ENCODE results near the gene IL2RA.

DNA sequence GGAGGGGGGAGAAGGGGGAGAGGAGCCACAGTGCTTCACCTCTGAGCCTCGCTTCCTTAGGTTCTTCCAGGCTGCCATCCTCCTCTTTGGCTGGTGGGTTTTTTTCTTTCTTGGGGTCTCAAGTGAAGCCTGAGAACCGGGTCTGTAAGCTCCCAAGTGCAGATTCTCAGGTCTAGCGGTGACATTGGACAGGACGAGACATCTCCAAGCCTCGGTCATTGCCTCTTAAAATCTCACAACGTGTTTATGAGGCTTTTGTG is 84.0 kb downstream of the IL2RA start:
- TF ChIP-seq, protein P1, sequence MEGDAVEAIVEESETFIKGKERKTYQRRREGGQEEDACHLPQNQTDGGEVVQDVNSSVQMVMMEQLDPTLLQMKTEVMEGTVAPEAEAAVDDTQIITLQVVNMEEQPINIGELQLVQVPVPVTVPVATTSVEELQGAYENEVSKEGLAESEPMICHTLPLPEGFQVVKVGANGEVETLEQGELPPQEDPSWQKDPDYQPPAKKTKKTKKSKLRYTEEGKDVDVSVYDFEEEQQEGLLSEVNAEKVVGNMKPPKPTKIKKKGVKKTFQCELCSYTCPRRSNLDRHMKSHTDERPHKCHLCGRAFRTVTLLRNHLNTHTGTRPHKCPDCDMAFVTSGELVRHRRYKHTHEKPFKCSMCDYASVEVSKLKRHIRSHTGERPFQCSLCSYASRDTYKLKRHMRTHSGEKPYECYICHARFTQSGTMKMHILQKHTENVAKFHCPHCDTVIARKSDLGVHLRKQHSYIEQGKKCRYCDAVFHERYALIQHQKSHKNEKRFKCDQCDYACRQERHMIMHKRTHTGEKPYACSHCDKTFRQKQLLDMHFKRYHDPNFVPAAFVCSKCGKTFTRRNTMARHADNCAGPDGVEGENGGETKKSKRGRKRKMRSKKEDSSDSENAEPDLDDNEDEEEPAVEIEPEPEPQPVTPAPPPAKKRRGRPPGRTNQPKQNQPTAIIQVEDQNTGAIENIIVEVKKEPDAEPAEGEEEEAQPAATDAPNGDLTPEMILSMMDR (IDR thresholded peaks at IDR 0.05): no peak
- no peak for TF ChIP-seq POLR2A (IDR thresholded peaks at IDR 0.05)

Measured in Peyer's patch (tissue), 4 donors.